ENCODE data around the gene VEZF1. TPM values are rescaled to one million over a fixed set of nuclear protein-coding genes. Genes with fewer than 3 reads are reported as not detected.

The VEZF1 gene
- total RNA-seq, 2 experiments from 2014 or later, result 17.9 to 19.6 TPM

GRCh38 chr17:57994436-57994835, 6.4 kb upstream of the VEZF1 start:
- TF ChIP-seq CTCF (IDR thresholded peaks at IDR 0.05), result no peak
- peaks cover 71% of the 10 kb centered on the region for H3K4me1 Mint-ChIP-seq (ENCODE audit: low read depth)
- intact Hi-C loops (cut with micrococcal nuclease), result loop anchor here (10.0 kb wide), 1 partner anchor 120 kb away; no protein-coding TSS in a partner anchor
- ChIA-PET POLR2A (interaction anchor here (0.6 to 12.1 kb wide), 10 partner anchors 9 to 178 kb away, joined by 3 to 230 read pairs (median 3); partner anchors contain the start of genes MRPS23 and SRSF1), CTCF (interaction anchor here (0.8 to 12.2 kb wide), 13 partner anchors 7 to 205 kb away, joined by 3 to 177 read pairs (median 3); partner anchors contain the start of genes MRPS23 and SRSF1)
- H3K4me3 Mint-ChIP-seq, result no peak overlapping the region
- no peak for DNase-seq
- H3K36me3 Mint-ChIP-seq (ENCODE audit: low read depth), result peaks cover 24% of the 10 kb centered on the region
- H3K27ac Mint-ChIP-seq, result peak overlapping the region; percentile 54
- no peaks in the 10 kb centered on the region for H3K9me3 Mint-ChIP-seq
- ATAC-seq, result no peak
- H3K27me3 Mint-ChIP-seq, result no peaks in the 10 kb centered on the region

- Mint-ChIP-seq H3K9me3 (no peaks in the 10 kb centered on the region), H3K36me3 (ENCODE audit: low read depth) (peaks cover 22% of the 10 kb centered on the region), H3K4me3 (no peak overlapping the region), H3K27ac (peak overlapping the region; percentile 46), H3K4me1 (ENCODE audit: low read depth) (peaks cover 73% of the 10 kb centered on the region), H3K27me3 (no peaks in the 10 kb centered on the region)
- intact Hi-C loops (cut with micrococcal nuclease), result loop anchor here (10.0 kb wide), 1 partner anchor 121 kb away; no protein-coding TSS in a partner anchor
- DNase-seq (no peak), ATAC-seq (no peak)
- CTCF ChIA-PET, result interaction anchor here (0.8 to 12.2 kb wide), 15 partner anchors 8 to 143 kb away, joined by 3 to 177 read pairs (median 3); partner anchors contain the start of genes MRPS23 and SRSF1
- POLR2A ChIA-PET, result interaction anchor here (0.6 to 12.1 kb wide), 17 partner anchors 9 to 179 kb away, joined by 3 to 230 read pairs (median 3); partner anchors contain the start of genes MRPS23 and SRSF1
- no peak for TF ChIP-seq CTCF (IDR thresholded peaks at IDR 0.05)
Observed at GRCh38 chr17:57993471-57994365, 5.7 kb upstream of the VEZF1 start.

- intact Hi-C loops (cut with micrococcal nuclease), result loop anchor here (10.0 kb wide), 1 partner anchor 123 kb away; no protein-coding TSS in a partner anchor
- no peak for ATAC-seq
- Mint-ChIP-seq H3K4me3 (no peak overlapping the region), H3K4me1 (ENCODE audit: low read depth) (peaks cover 60% of the 10 kb centered on the region), H3K9me3 (no peaks in the 10 kb centered on the region), H3K27me3 (no peaks in the 10 kb centered on the region), H3K27ac (no peak overlapping the region), H3K36me3 (ENCODE audit: low read depth) (peaks cover 8% of the 10 kb centered on the region)
- ChIA-PET POLR2A (interaction anchor here (0.7 to 12.1 kb wide), 4 partner anchors 10 to 131 kb away, joined by 3 to 230 read pairs (median 3); partner anchors contain the start of gene SRSF1), CTCF (interaction anchor here (2.4 to 12.2 kb wide), 3 partner anchors 8 to 134 kb away, joined by 6 to 177 read pairs (median 54); no protein-coding TSS in a partner anchor)
- no peak for DNase-seq
- no peak for TF ChIP-seq CTCF (IDR thresholded peaks at IDR 0.05)
Observed at GRCh38 chr17:57991537-57991936, 3.5 kb upstream of the VEZF1 start.

- DNase-seq, result no peak
- H3K27me3 Mint-ChIP-seq, result no peaks in the 10 kb centered on the region
- intact Hi-C loops (cut with micrococcal nuclease), result loop anchor here (10.0 kb wide), 1 partner anchor 125 kb away; no protein-coding TSS in a partner anchor
- H3K4me1 Mint-ChIP-seq (ENCODE audit: low read depth), result peaks cover 62% of the 10 kb centered on the region
- no peak for TF ChIP-seq CTCF (IDR thresholded peaks at IDR 0.05)
- POLR2A ChIA-PET, result interaction anchor here (0.7 to 12.1 kb wide), 10 partner anchors 13 to 140 kb away, joined by 3 to 230 read pairs (median 4); partner anchors contain the start of genes DYNLL2, MRPS23 and SRSF1
- peak overlapping the region; percentile 81 for H3K4me3 Mint-ChIP-seq
- no peaks in the 10 kb centered on the region for H3K9me3 Mint-ChIP-seq
- CTCF ChIA-PET, result interaction anchor here (0.9 to 4.1 kb wide), 7 partner anchors 10 to 132 kb away, joined by 3 to 54 read pairs (median 6); no protein-coding TSS in a partner anchor
- H3K27ac Mint-ChIP-seq, result no peak overlapping the region
- ATAC-seq, result no peak
- H3K36me3 Mint-ChIP-seq (ENCODE audit: low read depth), result peaks cover 7% of the 10 kb centered on the region
Observed at GRCh38 chr17:57990037-57990436, 2.0 kb upstream of the VEZF1 start.

Data from activated CD8-positive, alpha-beta T cell treated with anti-CD3 and anti-CD28 coated beads for 36 hours (primary cell).